ENCODE results near the gene OR2T27. TPM values are rescaled to one million over a fixed set of nuclear protein-coding genes. Genes with fewer than 3 reads are reported as not detected.
A peak's percentile ranks its signal among the peaks of the same experiment; 100 is the strongest.

Gene OR2T27
- total and polyA plus RNA-seq, 2 of the 4 experiments (the other 2 are of a cell fraction) = not detected

GRCh38 chr1:248622570-248623001 lies 32.7 kb downstream of the OR2T27 start:
- Histone ChIP-seq H3K9ac (ENCODE audit: low read depth, low read length) (no peak overlapping the region), H4K8ac (ENCODE audit: low read depth in 2 of 2, low read length in 2 of 2) (no peak overlapping the region), H3K36me3 (ENCODE audit: control insufficient read depth, insufficient read depth, low read length) (no peaks in the 10 kb centered on the region), H3K4me2 (ENCODE audit: low read depth, low read length) (no peak overlapping the region), H4K91ac (ENCODE audit: insufficient read depth, low read depth, low read length) (no peak overlapping the region), H3K4me3 (ENCODE audit: insufficient read depth, low read depth, low read length) (no peak overlapping the region), H3K18ac (ENCODE audit: low read depth, low read length) (no peak overlapping the region), H2BK5ac (ENCODE audit: low read depth, low read length, poor library complexity, severe bottlenecking) (no peak overlapping the region), H2BK15ac (ENCODE audit: low read depth, low read length) (no peak overlapping the region), H2BK20ac (ENCODE audit: low read depth, low read length) (no peak overlapping the region), H3K4ac (ENCODE audit: low read depth, low read length) (no peak overlapping the region), H3K79me1 (ENCODE audit: low read depth in 1 of 2, low read length in 2 of 2) (no peaks in the 10 kb centered on the region), H3K14ac (replicated peaks; ENCODE audit: low read depth, low read length) (no peak overlapping the region), H3K56ac (ENCODE audit: extremely low read depth, insufficient read depth, low read length) (no peak overlapping the region), H2AK9ac (replicated peaks; ENCODE audit: low read depth, low read length, poor library complexity) (no peak overlapping the region), H3K9me1 (ENCODE audit: insufficient read depth, low read length) (no peaks in the 10 kb centered on the region), H3K27me3 (ENCODE audit: control insufficient read depth, insufficient read depth, low read length) (no peaks in the 10 kb centered on the region), H2AK5ac (ENCODE audit: low read depth, low read length) (no peak overlapping the region), H3K4me1 (ENCODE audit: control insufficient read depth, insufficient read depth, low read length) (no peaks in the 10 kb centered on the region), H2BK120ac (ENCODE audit: low read depth, low read length) (no peak overlapping the region), H3K9me3 (ENCODE audit: control insufficient read depth, insufficient read depth, low read length) (no peaks in the 10 kb centered on the region), H4K5ac (ENCODE audit: low read depth, low read length) (no peak overlapping the region), H2AFZ (replicated peaks; ENCODE audit: low read length, poor library complexity) (no peak overlapping the region), H3K27ac (ENCODE audit: insufficient read depth, low read length) (no peak overlapping the region), H3K23ac (ENCODE audit: low read depth, low read length) (no peak overlapping the region), H4K20me1 (ENCODE audit: insufficient read depth, low read length) (no peaks in the 10 kb centered on the region)
- intact Hi-C loops (cut with micrococcal nuclease) (no loop called here), dilution Hi-C loops (cut with HindIII; ENCODE audit: low sequenced_read_pairs, unreplicated experiment) (no loop called here), in situ Hi-C loops (cut with MboI; ENCODE audit: low sequenced_read_pairs) (no loop called here)
- BruUV-seq (replicated peaks) = no TSS peak
- TF ChIP-seq RCOR1 (IDR thresholded peaks at IDR 0.05; ENCODE audit: insufficient replicate concordance, low read length) (no peak), CHD1 (IDR thresholded peaks at IDR 0.05; ENCODE audit: low read depth, low read length) (no peak), RAD21 (IDR thresholded peaks at IDR 0.05; ENCODE audit: low read length) (peak; percentile 27; the same call in 1 of the 2 replicates), CTCF (conservative IDR thresholded peaks at IDR 0.05; ENCODE audit: low read depth, low read length) (0 out of 2 replicates have a peak, but pooled peaks have one; percentile 14), SMC3 (IDR thresholded peaks at IDR 0.05; ENCODE audit: low read depth, low read length) (peak; percentile 25; the same call in 1 of the 2 replicates)
- ATAC-seq (ENCODE audit: low read depth) = no peak
- no CpG with 5 or more reads among the region's 4 CpGs for WGBS, 2 experiments (ENCODE audit: extremely low coverage in 2 of 2, insufficient read length in 1 of 2)
- ChIA-PET POLR2A (ENCODE audit: unreplicated experiment) (no interaction called here), CTCF (no interaction called here)
- peak; percentile 0 for DNase-seq

All from IMR-90 (cell line).